ENCODE results near the gene CPNE7. TPM values are rescaled to one million over a fixed set of nuclear protein-coding genes. Genes with fewer than 3 reads are reported as not detected.

Gene CPNE7
- total and polyA plus RNA-seq, 9 donors = 0.36 to 4.0 (median 0.92) TPM; not detected in 2

DNA sequence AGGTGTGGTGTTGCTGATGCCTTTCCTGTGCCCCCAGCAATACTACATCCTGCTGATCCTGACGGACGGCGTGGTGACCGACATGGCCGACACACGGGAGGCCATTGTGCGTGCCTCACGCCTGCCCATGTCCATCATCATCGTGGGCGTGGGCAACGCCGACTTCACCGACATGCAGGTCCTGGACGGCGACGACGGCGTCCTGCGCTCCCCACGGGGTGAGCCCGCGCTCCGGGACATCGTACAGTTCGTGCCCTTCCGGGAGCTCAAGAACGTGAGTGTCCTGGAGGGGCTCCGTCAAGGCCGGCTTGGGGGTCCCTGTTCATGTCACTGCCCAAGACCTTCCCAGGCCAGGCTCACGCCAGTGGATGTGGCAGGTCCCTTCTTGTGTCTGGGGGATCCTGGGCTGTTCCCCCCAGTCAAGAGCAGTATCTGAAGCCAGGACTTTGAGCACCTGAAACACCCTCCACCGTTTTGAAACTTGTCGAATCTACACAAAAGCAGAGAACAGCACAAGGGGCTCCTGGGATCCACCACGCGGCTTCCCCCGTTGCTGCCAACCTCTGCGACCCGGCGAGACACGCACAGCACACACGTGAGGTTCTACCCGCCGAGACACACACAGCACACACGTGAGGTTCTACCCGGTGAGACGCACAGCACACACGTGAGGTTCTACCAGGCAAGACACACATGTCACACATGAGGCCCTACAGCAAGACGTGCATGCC lies 19.9 kb downstream of the CPNE7 start:
- Histone ChIP-seq H3K27ac (no peak overlapping the region), H3K4me3 (no peak overlapping the region), H3K9me3 (no peaks in the 10 kb centered on the region), H3K27me3 (no peaks in the 10 kb centered on the region), H3K4me1 (ENCODE audit: insufficient read depth) (no peaks in the 10 kb centered on the region), H3K36me3 (no peaks in the 10 kb centered on the region)
- TF ChIP-seq, protein P1, sequence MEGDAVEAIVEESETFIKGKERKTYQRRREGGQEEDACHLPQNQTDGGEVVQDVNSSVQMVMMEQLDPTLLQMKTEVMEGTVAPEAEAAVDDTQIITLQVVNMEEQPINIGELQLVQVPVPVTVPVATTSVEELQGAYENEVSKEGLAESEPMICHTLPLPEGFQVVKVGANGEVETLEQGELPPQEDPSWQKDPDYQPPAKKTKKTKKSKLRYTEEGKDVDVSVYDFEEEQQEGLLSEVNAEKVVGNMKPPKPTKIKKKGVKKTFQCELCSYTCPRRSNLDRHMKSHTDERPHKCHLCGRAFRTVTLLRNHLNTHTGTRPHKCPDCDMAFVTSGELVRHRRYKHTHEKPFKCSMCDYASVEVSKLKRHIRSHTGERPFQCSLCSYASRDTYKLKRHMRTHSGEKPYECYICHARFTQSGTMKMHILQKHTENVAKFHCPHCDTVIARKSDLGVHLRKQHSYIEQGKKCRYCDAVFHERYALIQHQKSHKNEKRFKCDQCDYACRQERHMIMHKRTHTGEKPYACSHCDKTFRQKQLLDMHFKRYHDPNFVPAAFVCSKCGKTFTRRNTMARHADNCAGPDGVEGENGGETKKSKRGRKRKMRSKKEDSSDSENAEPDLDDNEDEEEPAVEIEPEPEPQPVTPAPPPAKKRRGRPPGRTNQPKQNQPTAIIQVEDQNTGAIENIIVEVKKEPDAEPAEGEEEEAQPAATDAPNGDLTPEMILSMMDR (IDR thresholded peaks at IDR 0.05) = no peak
- TF ChIP-seq POLR2A (IDR thresholded peaks at IDR 0.05) (no peak), EP300 (IDR thresholded peaks at IDR 0.05) (no peak)
- no peak for DNase-seq
- WGBS, 3 donors = 91 to 94% (median 93%) methylated on average over 47 of the region's 47 CpGs
- intact Hi-C loops (cut with DNase I) = no loop called here

- TF ChIP-seq EP300 (IDR thresholded peaks at IDR 0.05) = no peak
- TF ChIP-seq, protein P1 (IDR thresholded peaks at IDR 0.05) = no peak
- TF ChIP-seq POLR2A (IDR thresholded peaks at IDR 0.05) = no peak
- H3K27me3 ChIP-seq = no peaks in the 10 kb centered on the region
- intact Hi-C loops (cut with DNase I) = no loop called here
- 83 to 89% (median 85%) methylated on average over 24 to 25 of the region's 25 CpGs for whole genome bisulfite sequencing, 3 donors
- no peak overlapping the region for H3K27ac ChIP-seq
- DNase-seq = no peak
- no peaks in the 10 kb centered on the region for H3K9me3 ChIP-seq
- H3K4me1 ChIP-seq (ENCODE audit: insufficient read depth) = no peaks in the 10 kb centered on the region
- no peaks in the 10 kb centered on the region for H3K36me3 ChIP-seq
- H3K4me3 ChIP-seq = no peak overlapping the region
These were observed 20.6 kb downstream of the CPNE7 start for GRCh38 chr16:89596061-89596689.

DNA sequence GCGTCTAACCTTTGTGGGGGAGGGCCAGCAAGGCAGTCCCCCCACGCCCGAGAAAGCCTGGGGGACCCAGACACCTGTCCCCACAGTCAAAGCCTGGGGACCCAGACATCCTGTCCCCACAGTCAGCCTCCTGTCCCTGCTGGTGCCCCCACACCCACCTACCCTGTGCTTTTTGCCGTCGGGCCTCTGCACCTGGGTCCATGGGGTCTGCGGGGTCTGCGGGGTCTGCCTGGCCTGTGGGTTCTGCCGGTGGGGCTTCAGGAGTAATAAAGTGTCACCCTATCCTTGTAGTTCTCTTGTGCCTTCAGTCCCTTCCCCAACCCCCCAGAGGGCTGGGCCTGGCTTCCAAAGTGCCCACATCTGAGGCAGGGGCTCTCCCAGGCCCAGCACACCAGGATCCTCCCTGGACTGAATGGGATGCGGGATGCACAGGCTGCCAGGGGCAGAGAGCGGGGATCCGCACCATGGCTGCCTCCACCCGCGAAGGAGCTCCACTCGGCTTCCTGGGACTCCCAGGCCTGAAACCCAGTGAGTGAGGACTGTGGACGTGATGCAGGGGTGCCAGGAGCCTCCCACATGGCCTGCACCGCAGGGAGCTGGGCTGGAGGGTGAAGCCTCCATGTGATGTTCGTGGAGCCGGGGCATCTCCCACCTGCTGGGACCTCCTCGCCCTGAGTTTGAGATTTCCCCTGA lies 21.5 kb downstream of the CPNE7 start:
- no peak for DNase-seq
- Histone ChIP-seq H3K4me1 (ENCODE audit: insufficient read depth) (no peaks in the 10 kb centered on the region), H3K27ac (no peak overlapping the region), H3K36me3 (no peaks in the 10 kb centered on the region), H3K27me3 (no peaks in the 10 kb centered on the region), H3K4me3 (no peak overlapping the region), H3K9me3 (no peaks in the 10 kb centered on the region)
- intact Hi-C loops (cut with DNase I) = no loop called here
- TF ChIP-seq, protein P1 (IDR thresholded peaks at IDR 0.05) = no peak
- no peak for TF ChIP-seq POLR2A (IDR thresholded peaks at IDR 0.05)
- TF ChIP-seq EP300 (IDR thresholded peaks at IDR 0.05) = no peak
- 81 to 85% (median 85%) methylated on average over 19 of the region's 19 CpGs for WGBS, 3 donors

DNA sequence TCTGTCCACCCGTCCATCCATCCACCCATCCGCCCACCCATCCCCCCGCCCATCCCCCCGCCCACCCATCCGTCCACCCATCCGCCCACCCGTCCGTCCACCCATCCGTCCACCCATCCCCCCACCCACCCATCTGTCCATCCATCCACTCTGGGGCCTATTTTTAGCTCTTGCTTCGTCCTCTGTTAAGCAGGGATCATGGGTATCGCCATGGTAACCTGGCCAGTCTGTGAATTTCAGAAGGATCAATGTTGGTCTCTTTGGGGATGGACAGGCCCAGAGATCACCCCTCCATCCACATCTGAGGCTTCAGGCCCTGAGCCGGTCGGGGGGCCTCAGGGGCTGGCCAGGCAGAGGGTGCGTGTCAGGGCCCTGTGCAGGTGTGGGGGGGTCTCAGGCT lies 22.6 kb downstream of the CPNE7 start:
- Histone ChIP-seq H3K36me3 (no peaks in the 10 kb centered on the region), H3K4me3 (no peak overlapping the region), H3K27me3 (no peaks in the 10 kb centered on the region), H3K9me3 (no peaks in the 10 kb centered on the region), H3K4me1 (ENCODE audit: insufficient read depth) (no peaks in the 10 kb centered on the region), H3K27ac (no peak overlapping the region)
- TF ChIP-seq EP300 (IDR thresholded peaks at IDR 0.05) = no peak
- TF ChIP-seq POLR2A (IDR thresholded peaks at IDR 0.05) = no peak
- TF ChIP-seq, protein P1 (IDR thresholded peaks at IDR 0.05) = no peak
- intact Hi-C loops (cut with DNase I) = no loop called here
- WGBS, 3 donors = 65 to 84% (median 78%) methylated on average over 5 to 14 of the region's 14 CpGs
- no peak for DNase-seq
